Measurements from ENCODE around the gene ASTN2.

- TF ChIP-seq ZFX (IDR thresholded peaks at IDR 0.05) (no peak), CTCF (conservative IDR thresholded peaks at IDR 0.05) (no peak)
Measured at GRCh38 chr9:116941266-116941665, 473.6 kb downstream of the ASTN2 start.
